Liver (tissue), 3 donors: ENCODE data around the gene DLEC1.

Experiments
- EGR1 ChIP-seq, 2 donors: IDR thresholded peaks; 2 replicates each; pipeline ENCODE4 v1.6.1; 2016 to 2018; ENCODE audit warnings: antibody characterized with exemption in 2 of 2, low read depth in 2 of 2
- RXRA ChIP-seq, 2 donors: IDR thresholded peaks; 2 replicates each; pipeline ENCODE4 v1.6.1; 2017 to 2018; ENCODE audit warnings: antibody characterized with exemption in 2 of 2, mild to moderate bottlenecking in 1 of 2
- SP1 ChIP-seq: IDR thresholded peaks from 2 replicates; pipeline ENCODE4 v1.6.1; 2018; ENCODE audit warnings: antibody characterized with exemption, mild to moderate bottlenecking
- TF ChIP-seq, protein P1 (sequence below): fragments of 150-350 bp; IDR thresholded peaks from 2 replicates; pipeline ENCODE4 v1.5.1; 2017; ENCODE audit warnings: improper control_type of control experiment, low read depth, low read length; ENCODE audit not compliant: missing input control
- TF ChIP-seq, protein P2 (sequence below): IDR thresholded peaks from 2 replicates; pipeline ENCODE4 v1.6.1; 2016; ENCODE audit warnings: antibody characterized with exemption
- TF ChIP-seq, protein P3 (sequence below): IDR thresholded peaks from 2 replicates; pipeline ENCODE4 v1.6.1; 2016; ENCODE audit warnings: antibody characterized with exemption, mild to moderate bottlenecking
- donor health status: healthy.
- donor health status: healthy.

DNA sequence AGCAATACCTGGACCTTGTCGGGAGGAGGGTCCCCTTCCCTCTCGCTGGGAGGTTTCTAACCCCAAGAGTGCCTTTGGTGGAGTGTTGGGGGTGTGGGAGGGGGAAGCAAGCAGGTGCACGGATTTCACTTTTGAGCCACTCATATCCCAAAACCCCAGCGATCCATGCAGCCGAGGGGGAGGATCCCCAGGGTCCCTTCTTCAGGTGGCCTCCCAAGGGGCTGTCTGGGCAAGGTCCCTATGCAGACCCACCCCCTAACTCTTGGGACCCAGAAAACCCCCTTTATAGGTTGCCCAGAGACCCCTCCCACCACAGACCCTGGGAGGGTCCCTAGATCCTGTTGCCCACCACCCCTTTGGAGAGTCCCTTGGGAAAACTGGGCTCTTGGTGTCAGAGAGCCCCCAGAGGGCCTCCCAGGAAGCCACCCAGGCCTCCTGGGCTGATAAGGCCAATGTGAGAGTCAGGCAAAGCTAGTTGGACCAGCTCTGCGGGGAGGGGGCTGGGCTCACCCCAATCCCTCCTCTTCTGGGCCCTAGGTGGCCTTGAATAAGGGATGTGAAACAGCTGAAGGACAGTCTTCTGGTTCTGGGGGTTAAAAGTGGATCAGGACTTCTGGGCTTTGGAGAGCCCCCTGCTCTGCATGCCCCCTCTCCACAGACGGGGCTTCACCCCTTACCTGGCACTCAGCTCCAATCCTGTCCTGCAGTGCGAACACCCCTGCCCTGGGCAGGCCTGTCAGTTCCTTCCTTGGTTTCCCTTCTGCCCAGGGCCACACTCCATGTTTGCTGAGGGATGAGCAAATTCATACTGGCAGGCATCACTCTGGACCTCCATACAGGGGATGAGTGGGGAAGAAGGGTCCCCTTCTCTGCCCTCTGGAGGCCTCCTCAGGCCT lies 8.6 kb upstream of the DLEC1 start:
- TF ChIP-seq, protein P1, sequence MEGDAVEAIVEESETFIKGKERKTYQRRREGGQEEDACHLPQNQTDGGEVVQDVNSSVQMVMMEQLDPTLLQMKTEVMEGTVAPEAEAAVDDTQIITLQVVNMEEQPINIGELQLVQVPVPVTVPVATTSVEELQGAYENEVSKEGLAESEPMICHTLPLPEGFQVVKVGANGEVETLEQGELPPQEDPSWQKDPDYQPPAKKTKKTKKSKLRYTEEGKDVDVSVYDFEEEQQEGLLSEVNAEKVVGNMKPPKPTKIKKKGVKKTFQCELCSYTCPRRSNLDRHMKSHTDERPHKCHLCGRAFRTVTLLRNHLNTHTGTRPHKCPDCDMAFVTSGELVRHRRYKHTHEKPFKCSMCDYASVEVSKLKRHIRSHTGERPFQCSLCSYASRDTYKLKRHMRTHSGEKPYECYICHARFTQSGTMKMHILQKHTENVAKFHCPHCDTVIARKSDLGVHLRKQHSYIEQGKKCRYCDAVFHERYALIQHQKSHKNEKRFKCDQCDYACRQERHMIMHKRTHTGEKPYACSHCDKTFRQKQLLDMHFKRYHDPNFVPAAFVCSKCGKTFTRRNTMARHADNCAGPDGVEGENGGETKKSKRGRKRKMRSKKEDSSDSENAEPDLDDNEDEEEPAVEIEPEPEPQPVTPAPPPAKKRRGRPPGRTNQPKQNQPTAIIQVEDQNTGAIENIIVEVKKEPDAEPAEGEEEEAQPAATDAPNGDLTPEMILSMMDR: no peak
- TF ChIP-seq, protein P2, sequence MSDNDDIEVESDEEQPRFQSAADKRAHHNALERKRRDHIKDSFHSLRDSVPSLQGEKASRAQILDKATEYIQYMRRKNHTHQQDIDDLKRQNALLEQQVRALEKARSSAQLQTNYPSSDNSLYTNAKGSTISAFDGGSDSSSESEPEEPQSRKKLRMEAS: no peak
- TF ChIP-seq, protein P3, sequence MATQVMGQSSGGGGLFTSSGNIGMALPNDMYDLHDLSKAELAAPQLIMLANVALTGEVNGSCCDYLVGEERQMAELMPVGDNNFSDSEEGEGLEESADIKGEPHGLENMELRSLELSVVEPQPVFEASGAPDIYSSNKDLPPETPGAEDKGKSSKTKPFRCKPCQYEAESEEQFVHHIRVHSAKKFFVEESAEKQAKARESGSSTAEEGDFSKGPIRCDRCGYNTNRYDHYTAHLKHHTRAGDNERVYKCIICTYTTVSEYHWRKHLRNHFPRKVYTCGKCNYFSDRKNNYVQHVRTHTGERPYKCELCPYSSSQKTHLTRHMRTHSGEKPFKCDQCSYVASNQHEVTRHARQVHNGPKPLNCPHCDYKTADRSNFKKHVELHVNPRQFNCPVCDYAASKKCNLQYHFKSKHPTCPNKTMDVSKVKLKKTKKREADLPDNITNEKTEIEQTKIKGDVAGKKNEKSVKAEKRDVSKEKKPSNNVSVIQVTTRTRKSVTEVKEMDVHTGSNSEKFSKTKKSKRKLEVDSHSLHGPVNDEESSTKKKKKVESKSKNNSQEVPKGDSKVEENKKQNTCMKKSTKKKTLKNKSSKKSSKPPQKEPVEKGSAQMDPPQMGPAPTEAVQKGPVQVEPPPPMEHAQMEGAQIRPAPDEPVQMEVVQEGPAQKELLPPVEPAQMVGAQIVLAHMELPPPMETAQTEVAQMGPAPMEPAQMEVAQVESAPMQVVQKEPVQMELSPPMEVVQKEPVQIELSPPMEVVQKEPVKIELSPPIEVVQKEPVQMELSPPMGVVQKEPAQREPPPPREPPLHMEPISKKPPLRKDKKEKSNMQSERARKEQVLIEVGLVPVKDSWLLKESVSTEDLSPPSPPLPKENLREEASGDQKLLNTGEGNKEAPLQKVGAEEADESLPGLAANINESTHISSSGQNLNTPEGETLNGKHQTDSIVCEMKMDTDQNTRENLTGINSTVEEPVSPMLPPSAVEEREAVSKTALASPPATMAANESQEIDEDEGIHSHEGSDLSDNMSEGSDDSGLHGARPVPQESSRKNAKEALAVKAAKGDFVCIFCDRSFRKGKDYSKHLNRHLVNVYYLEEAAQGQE: no peak
- no peak for TF ChIP-seq SP1
- TF ChIP-seq RXRA (IDR thresholded peaks at IDR 0.05): no peak
- no peak for TF ChIP-seq EGR1 (IDR thresholded peaks at IDR 0.05; ENCODE audit: low read depth in 2 of 2)
